ENCODE results near the gene PPP1R26. TPM values are rescaled to one million over a fixed set of nuclear protein-coding genes. Genes with fewer than 3 reads are reported as not detected.

PPP1R26 gene
- total and polyA plus RNA-seq, 2 experiments from 2014 or later, result 15.0 to 15.6 TPM

- no peak for DNase-seq (ENCODE audit: low spot score)
- WGBS (ENCODE audit: low lambda C conversion rate, missing lambda C conversion rate), result 97% methylated on average over 24 of the region's 40 CpGs
- Histone ChIP-seq H3K4me3 (no peak overlapping the region), H3K36me3 (replicated peaks; ENCODE audit: insufficient read depth, low read depth) (no peaks in the 10 kb centered on the region), H2AFZ (no peak overlapping the region), H3K9me2 (replicated peaks; ENCODE audit: insufficient read depth) (no peaks in the 10 kb centered on the region), H3K4me2 (no peak overlapping the region), H4K20me1 (ENCODE audit: insufficient read depth, poor library complexity, severe bottlenecking) (no peaks in the 10 kb centered on the region), H3K27ac (no peak overlapping the region), H3K27me3 (no peaks in the 10 kb centered on the region), H3K4me1 (ENCODE audit: insufficient read depth) (no peaks in the 10 kb centered on the region), H3K79me2 (peaks cover 9% of the 10 kb centered on the region), H3K9me3 (ENCODE audit: low read depth) (no peaks in the 10 kb centered on the region)
- TF ChIP-seq CTCF (IDR thresholded peaks at IDR 0.05; ENCODE audit: poor library complexity) (no peak), EZH2 (IDR thresholded peaks at IDR 0.05; ENCODE audit: borderline replicate concordance) (no peak), EZH2phosphoT487 (IDR thresholded peaks at IDR 0.05; ENCODE audit: low read depth, severe bottlenecking, unreplicated experiment) (no peak)
Measured at GRCh38 chr9:135487281-135488012, 7.9 kb downstream of the PPP1R26 start.

- no peaks in the 10 kb centered on the region for H3K27me3 ChIP-seq
- no peak for DNase-seq (ENCODE audit: low spot score)
- WGBS (ENCODE audit: low lambda C conversion rate, missing lambda C conversion rate), result 98% methylated on average over 18 of the region's 18 CpGs
- no peaks in the 10 kb centered on the region for H4K20me1 ChIP-seq (ENCODE audit: insufficient read depth, poor library complexity, severe bottlenecking)
- no peak overlapping the region for H3K4me3 ChIP-seq
- H3K36me3 ChIP-seq (replicated peaks; ENCODE audit: insufficient read depth, low read depth), result no peaks in the 10 kb centered on the region
- H3K79me2 ChIP-seq, result peaks cover 6% of the 10 kb centered on the region
- H3K9me3 ChIP-seq (ENCODE audit: low read depth), result no peaks in the 10 kb centered on the region
- H3K4me1 ChIP-seq (ENCODE audit: insufficient read depth), result no peaks in the 10 kb centered on the region
- H3K27ac ChIP-seq, result no peak overlapping the region
- no peak overlapping the region for H2AFZ ChIP-seq
- H3K4me2 ChIP-seq, result no peak overlapping the region
- no peak for TF ChIP-seq EZH2phosphoT487 (IDR thresholded peaks at IDR 0.05; ENCODE audit: low read depth, severe bottlenecking, unreplicated experiment)
- TF ChIP-seq CTCF (IDR thresholded peaks at IDR 0.05; ENCODE audit: poor library complexity), result no peak
- TF ChIP-seq EZH2 (IDR thresholded peaks at IDR 0.05; ENCODE audit: borderline replicate concordance), result no peak
- no peaks in the 10 kb centered on the region for H3K9me2 ChIP-seq (replicated peaks; ENCODE audit: insufficient read depth)
Measured at GRCh38 chr9:135488013-135488330, 8.4 kb downstream of the PPP1R26 start.

- no peaks in the 10 kb centered on the region for H3K9me2 ChIP-seq (replicated peaks; ENCODE audit: insufficient read depth)
- no peak for DNase-seq (ENCODE audit: low spot score)
- H3K4me1 ChIP-seq (ENCODE audit: insufficient read depth), result no peaks in the 10 kb centered on the region
- H3K4me3 ChIP-seq, result no peak overlapping the region
- H3K79me2 ChIP-seq, result peaks cover 1% of the 10 kb centered on the region
- H3K27ac ChIP-seq, result no peak overlapping the region
- H3K9me3 ChIP-seq (ENCODE audit: low read depth), result no peaks in the 10 kb centered on the region
- H3K27me3 ChIP-seq, result no peaks in the 10 kb centered on the region
- no peak overlapping the region for H2AFZ ChIP-seq
- TF ChIP-seq EZH2phosphoT487 (IDR thresholded peaks at IDR 0.05; ENCODE audit: low read depth, severe bottlenecking, unreplicated experiment) (no peak), EZH2 (IDR thresholded peaks at IDR 0.05; ENCODE audit: borderline replicate concordance) (no peak), CTCF (IDR thresholded peaks at IDR 0.05; ENCODE audit: poor library complexity) (no peak)
- WGBS (ENCODE audit: low lambda C conversion rate, missing lambda C conversion rate), result 95% methylated on average over 17 of the region's 17 CpGs
- H3K4me2 ChIP-seq, result no peak overlapping the region
- no peaks in the 10 kb centered on the region for H3K36me3 ChIP-seq (replicated peaks; ENCODE audit: insufficient read depth, low read depth)
- no peaks in the 10 kb centered on the region for H4K20me1 ChIP-seq (ENCODE audit: insufficient read depth, poor library complexity, severe bottlenecking)
Measured at GRCh38 chr9:135488527-135488926, 8.9 kb downstream of the PPP1R26 start.

Data from hepatocyte (in vitro differentiated cells).